DND-41 (cell line): ENCODE measurements around the gene OR51B4.
"Not testable (repeated sequence)": the region's sequence is repeated elsewhere in the genome, so short reads cannot be mapped to it uniquely, and the experiment has no call there.

Source experiments
- ATAC-seq: fragments of 200-7000 bp; cut with Tn5 transposase; 3 replicates; pipeline ENCODE4 v1.9.1; 2021; ENCODE audit warnings: low read depth; ENCODE audit not compliant: insufficient read depth
- DNase-seq: peaks from one replicate; pipeline ENCODE4 v3.0.0-alpha.2; 2020
- H2AFZ ChIP-seq: 2 replicates; pipeline ENCODE4 v1.6.0; 2012; ENCODE audit warnings: low read depth, low read length
- H3K27ac ChIP-seq: 2 replicates; pipeline ENCODE4 v1.5.1; 2012; ENCODE audit warnings: low read length, inconsistent platforms
- H3K27me3 ChIP-seq: fragments of 200-600 bp; sonication (generic); 2 replicates; pipeline ENCODE4 v1.6.0; 2012; ENCODE audit warnings: low read length, mild to moderate bottlenecking, inconsistent platforms; ENCODE audit not compliant: insufficient read depth, poor library complexity
- H3K36me3 ChIP-seq: 2 replicates; pipeline ENCODE4 v1.5.1; 2012; ENCODE audit warnings: low read length, inconsistent platforms; ENCODE audit not compliant: insufficient read depth
- H3K4me1 ChIP-seq: 2 replicates; pipeline ENCODE4 v1.5.1; 2012; ENCODE audit warnings: mild to moderate bottlenecking, low read length; ENCODE audit not compliant: insufficient read depth
- H3K4me2 ChIP-seq: 2 replicates; pipeline ENCODE4 v1.6.0; 2012; ENCODE audit warnings: mild to moderate bottlenecking, moderate library complexity, low read length, inconsistent platforms; ENCODE audit not compliant: insufficient read depth
- H3K4me3 ChIP-seq, 2 experiments: fragments of 200-600 bp in 1 of 2; shearing (Covaris generic) in 1 of 2; 2 replicates each; pipeline ENCODE4 v1.5.1; 2012 to 2016; ENCODE audit warnings: inconsistent platforms in 2 of 2, low read length in 2 of 2, mild to moderate bottlenecking in 2 of 2, low read depth in 1 of 2, moderate library complexity in 1 of 2
- H3K79me2 ChIP-seq: 2 replicates; pipeline ENCODE4 v1.6.0; 2012; ENCODE audit warnings: low read length, inconsistent platforms; ENCODE audit not compliant: insufficient read depth
- H3K9ac ChIP-seq: 2 replicates; pipeline ENCODE4 v1.6.0; 2012; ENCODE audit warnings: low read depth, mild to moderate bottlenecking, inconsistent platforms, low read length, moderate library complexity
- H3K9me3 ChIP-seq: 2 replicates; pipeline ENCODE4 v1.5.1; 2012; ENCODE audit warnings: low read length, moderate library complexity, mild to moderate bottlenecking, inconsistent platforms; ENCODE audit not compliant: insufficient read depth, severe bottlenecking
- H4K20me1 ChIP-seq: 2 replicates; pipeline ENCODE4 v1.6.0; 2012; ENCODE audit warnings: low read length; ENCODE audit not compliant: insufficient read depth
- EZH2 ChIP-seq: IDR thresholded peaks from 3 replicates; pipeline ENCODE4 v1.6.1; 2012; ENCODE audit warnings: borderline replicate concordance, low read depth, mild to moderate bottlenecking, moderate library complexity, low read length, inconsistent platforms; ENCODE audit not compliant: severe bottlenecking
- TF ChIP-seq, protein P1 (sequence below): IDR thresholded peaks from 2 replicates; pipeline ENCODE4 v1.5.1; 2012; ENCODE audit warnings: borderline replicate concordance, low read length, moderate library complexity, mild to moderate bottlenecking; ENCODE audit not compliant: poor library complexity, severe bottlenecking; ENCODE audit errors: extremely low read depth

The OR51B4 gene

DNA sequence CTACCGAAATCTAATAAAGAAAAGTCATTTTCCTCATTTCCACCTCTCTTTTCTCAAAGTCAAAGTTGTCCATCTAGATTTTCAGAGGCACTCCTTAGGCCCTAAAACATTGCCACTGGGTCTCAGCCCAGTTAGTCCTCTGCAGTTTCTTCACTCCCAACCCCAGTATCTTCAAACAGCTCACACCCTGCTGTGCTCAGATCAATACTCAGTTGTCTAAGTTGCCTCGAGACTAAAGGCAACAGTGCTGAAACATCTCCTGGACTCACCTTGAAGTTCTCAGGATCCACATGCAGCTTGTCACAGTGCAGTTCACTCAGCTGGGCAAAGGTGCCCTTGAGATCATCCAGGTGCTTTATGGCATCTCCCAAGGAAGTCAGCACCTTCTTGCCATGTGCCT is 47.7 kb downstream of the OR51B4 start:
- not testable (repeated sequence) for H3K9ac ChIP-seq, H4K20me1 ChIP-seq, H3K27me3 ChIP-seq, H3K4me3 ChIP-seq, H3K27ac ChIP-seq, H3K9me3 ChIP-seq, H3K36me3 ChIP-seq, H2AFZ ChIP-seq, H3K4me1 ChIP-seq, H3K79me2 ChIP-seq, H3K4me2 ChIP-seq, DNase-seq, ATAC-seq

DNA sequence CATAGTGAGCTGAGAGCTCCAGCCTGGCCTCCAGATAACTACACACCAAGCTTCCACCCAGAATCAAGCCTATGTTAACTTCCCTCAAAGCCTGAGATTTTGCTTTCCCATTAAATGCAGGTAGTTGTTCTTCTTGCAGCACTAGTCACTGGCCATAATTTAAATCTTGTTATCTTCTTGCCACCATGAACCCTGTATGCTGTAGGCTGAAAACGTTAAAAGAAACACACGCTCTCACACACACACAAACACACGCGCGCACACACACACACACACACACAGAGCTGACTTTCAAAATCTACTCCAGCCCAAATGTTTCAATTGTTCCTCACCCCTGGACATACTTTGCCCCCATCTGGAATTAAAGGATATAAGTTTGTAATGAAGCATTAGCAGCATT is 48.3 kb downstream of the OR51B4 start:
- H4K20me1 ChIP-seq, H3K9ac ChIP-seq, H3K36me3 ChIP-seq, H3K4me1 ChIP-seq, H3K4me2 ChIP-seq, H3K27me3 ChIP-seq, H3K9me3 ChIP-seq, H2AFZ ChIP-seq, DNase-seq, H3K27ac ChIP-seq, H3K79me2 ChIP-seq, H3K4me3 ChIP-seq, ATAC-seq: not testable (repeated sequence)

DNA sequence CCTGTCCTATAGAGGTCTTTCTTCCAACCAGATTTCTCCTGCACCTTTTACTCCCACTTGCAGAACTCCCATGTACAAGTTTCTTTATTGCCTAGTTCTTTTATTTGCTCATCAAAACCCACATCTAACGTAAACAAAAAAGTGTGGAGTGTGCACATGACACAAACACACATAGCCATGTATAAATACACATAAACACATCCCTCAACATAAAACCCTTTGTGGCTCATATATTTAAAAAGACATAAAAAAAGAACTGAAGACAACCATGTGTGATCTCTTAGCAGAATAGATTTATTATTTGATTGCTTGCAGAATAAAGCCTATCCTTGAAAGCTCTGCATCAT is 48.9 kb downstream of the OR51B4 start:
- Histone ChIP-seq H3K4me1 (no peaks in the 10 kb centered on the region), H3K27ac (no peak overlapping the region), H2AFZ (no peak overlapping the region), H3K4me3 (no peak overlapping the region), H3K9me3 (no peaks in the 10 kb centered on the region), H3K79me2 (no peaks in the 10 kb centered on the region), H4K20me1 (no peaks in the 10 kb centered on the region), H3K27me3 (no peaks in the 10 kb centered on the region), H3K9ac (no peak overlapping the region), H3K36me3 (no peaks in the 10 kb centered on the region), H3K4me2 (no peak overlapping the region)
- TF ChIP-seq EZH2: no peak
- TF ChIP-seq, protein P1, sequence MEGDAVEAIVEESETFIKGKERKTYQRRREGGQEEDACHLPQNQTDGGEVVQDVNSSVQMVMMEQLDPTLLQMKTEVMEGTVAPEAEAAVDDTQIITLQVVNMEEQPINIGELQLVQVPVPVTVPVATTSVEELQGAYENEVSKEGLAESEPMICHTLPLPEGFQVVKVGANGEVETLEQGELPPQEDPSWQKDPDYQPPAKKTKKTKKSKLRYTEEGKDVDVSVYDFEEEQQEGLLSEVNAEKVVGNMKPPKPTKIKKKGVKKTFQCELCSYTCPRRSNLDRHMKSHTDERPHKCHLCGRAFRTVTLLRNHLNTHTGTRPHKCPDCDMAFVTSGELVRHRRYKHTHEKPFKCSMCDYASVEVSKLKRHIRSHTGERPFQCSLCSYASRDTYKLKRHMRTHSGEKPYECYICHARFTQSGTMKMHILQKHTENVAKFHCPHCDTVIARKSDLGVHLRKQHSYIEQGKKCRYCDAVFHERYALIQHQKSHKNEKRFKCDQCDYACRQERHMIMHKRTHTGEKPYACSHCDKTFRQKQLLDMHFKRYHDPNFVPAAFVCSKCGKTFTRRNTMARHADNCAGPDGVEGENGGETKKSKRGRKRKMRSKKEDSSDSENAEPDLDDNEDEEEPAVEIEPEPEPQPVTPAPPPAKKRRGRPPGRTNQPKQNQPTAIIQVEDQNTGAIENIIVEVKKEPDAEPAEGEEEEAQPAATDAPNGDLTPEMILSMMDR: no peak
- no peak for ATAC-seq
- no peak for DNase-seq

DNA sequence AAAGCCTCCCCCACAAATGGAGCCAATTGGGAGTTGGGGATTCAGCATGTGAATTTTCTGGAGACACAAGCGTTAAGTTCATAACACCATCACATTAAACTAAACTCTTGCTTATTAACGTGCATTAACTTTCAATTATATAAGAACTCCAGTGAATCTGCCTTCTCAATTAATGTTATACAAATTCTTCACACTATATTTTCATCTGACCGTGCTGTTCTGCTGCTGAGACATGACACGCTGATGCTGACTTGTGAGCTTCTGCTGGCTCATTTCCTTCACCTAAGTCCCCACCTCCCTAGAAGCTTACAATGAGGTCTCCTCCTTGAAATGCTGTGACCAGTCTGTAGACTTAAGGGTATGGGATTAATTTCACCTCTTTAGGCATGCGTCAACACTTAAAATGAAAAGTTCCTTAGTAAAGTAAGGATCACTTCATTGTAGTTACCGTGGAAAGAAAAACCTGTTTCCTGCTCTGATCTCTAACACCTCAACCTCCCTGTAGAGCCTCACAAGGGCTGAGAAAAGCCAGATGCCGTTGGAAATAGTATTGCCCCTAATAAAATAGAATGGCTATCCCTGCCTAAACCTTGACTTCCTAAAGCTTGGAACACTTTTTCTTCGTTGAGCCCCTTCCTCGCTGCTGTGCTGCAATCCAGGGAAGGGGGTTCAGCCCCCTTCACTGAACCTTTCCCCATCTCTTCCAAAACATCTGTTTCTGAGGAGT is 49.4 kb downstream of the OR51B4 start:
- DNase-seq: no peak
- H3K9me3 ChIP-seq: no peaks in the 10 kb centered on the region
- no peak overlapping the region for H3K27ac ChIP-seq
- no peaks in the 10 kb centered on the region for H3K4me1 ChIP-seq
- ATAC-seq: no peak
- TF ChIP-seq, protein P1: no peak
- no peak for TF ChIP-seq EZH2
- H3K9ac ChIP-seq: no peak overlapping the region
- H3K27me3 ChIP-seq: no peaks in the 10 kb centered on the region
- no peaks in the 10 kb centered on the region for H3K36me3 ChIP-seq
- H3K79me2 ChIP-seq: no peaks in the 10 kb centered on the region
- no peaks in the 10 kb centered on the region for H4K20me1 ChIP-seq
- no peak overlapping the region for H3K4me2 ChIP-seq
- H2AFZ ChIP-seq: no peak overlapping the region
- H3K4me3 ChIP-seq: no peak overlapping the region
